Gastrocnemius medialis (tissue), 4 donors: ENCODE measurements around the gene IL18R1. TPM values are rescaled to one million over a fixed set of nuclear protein-coding genes. Genes with fewer than 3 reads are reported as not detected.

Experiments
- ATAC-seq, 2 donors: fragments of 150-250 bp; one replicate each; pipeline ENCODE4 v1.9.1; 2016
- DNase-seq, 2 donors: peaks; one replicate each; pipeline ENCODE4 v3.0.0-alpha.2; 2019
- H3K27ac ChIP-seq, 4 donors: fragments of 200-600 bp; sonication (generic); 1 replicate in 1 of 4; 2 replicates in 3 of 4; pipeline ENCODE4 v1.5.1; 2016 to 2018; ENCODE audit warnings: mild to moderate bottlenecking in 2 of 4, moderate library complexity in 1 of 4
- H3K27me3 ChIP-seq, 3 donors: fragments of 200-600 bp; sonication (generic) in 2 of 3; 1 replicate in 1 of 3; 2 replicates in 2 of 3; pipeline versions ENCODE4 v1.5.1 to v1.6.0; 2016 to 2019; ENCODE audit warnings: mild to moderate bottlenecking in 1 of 3, moderate library complexity in 1 of 3
- H3K36me3 ChIP-seq, 2 donors: fragments of 200-600 bp; sonication (generic) in 1 of 2; one replicate each; pipeline ENCODE4 v1.5.1; 2017 to 2018
- H3K4me1 ChIP-seq, 2 donors: fragments of 200-600 bp; sonication (generic) in 1 of 2; one replicate each; pipeline ENCODE4 v1.5.1; 2016 to 2017; ENCODE audit warnings: mild to moderate bottlenecking in 2 of 2
- H3K4me3 ChIP-seq, 4 donors: fragments of 200-600 bp; sonication (generic) in 3 of 4; 1 replicate in 1 of 4; 2 replicates in 3 of 4; pipeline ENCODE4 v1.5.1; 2016 to 2019; ENCODE audit warnings: mild to moderate bottlenecking in 2 of 4
- H3K9me3 ChIP-seq, 3 donors: fragments of 200-600 bp; sonication (generic) in 2 of 3; 1 replicate in 1 of 3; 2 replicates in 2 of 3; pipeline ENCODE4 v1.5.1; 2016 to 2019
- CTCF ChIP-seq, 5 experiments: fragments of 450-650 bp in 3 of 5; fragments of 200-600 bp in 2 of 5; sonication (generic) in 2 of 5; IDR thresholded peaks in 4 of 5; conservative IDR thresholded peaks in 1 of 5; 1 replicate in 4 of 5; 2 replicates in 1 of 5; pipeline ENCODE4 v1.5.1; 2016 to 2019; ENCODE audit warnings: antibody characterized with exemption in 5 of 5, mild to moderate bottlenecking in 3 of 5, moderate library complexity in 3 of 5
- POLR2A ChIP-seq, 2 donors: fragments of 450-650 bp; IDR thresholded peaks; one replicate each; pipeline ENCODE4 v1.6.1; 2017; ENCODE audit warnings: antibody characterized with exemption in 2 of 2, mild to moderate bottlenecking in 2 of 2, moderate library complexity in 2 of 2
- in situ Hi-C, 4 donors: fragments of 200-750 bp; cut with MboI; loops; one replicate each; pipeline versions ENCODE4 v1.15.0 to v1.8.0; 2017; ENCODE audit warnings: low sequenced_read_pairs in 4 of 4
- intact Hi-C: fragments of 100-400 bp; cut with DNase I; formaldehyde crosslinking; loops from one replicate; pipeline ENCODE4 v1.15.1; 2023; ENCODE audit warnings: low total_unique reads
- total RNA-seq, 4 donors: library from RNA; depleted of rRNA; stranded (reverse); fragments of >200 nt; gene quantifications; one replicate each; pipeline versions ENCODE4 v1.1.0 to v1.2.3, GENCODE V29; 2016

The IL18R1 gene
- total RNA-seq, 4 donors from 2014 or later = 0.36 to 2.8 (median 1.1) TPM

- ATAC-seq (no peak), DNase-seq (no peak)
- Histone ChIP-seq H3K27ac (no peak overlapping the region), H3K4me1 (no peaks in the 10 kb centered on the region), H3K4me3 (no peak overlapping the region), H3K27me3 (no peaks in the 10 kb centered on the region), H3K9me3 (no peaks in the 10 kb centered on the region), H3K36me3 (no peaks in the 10 kb centered on the region)
- intact Hi-C loops = no loop called here
- in situ Hi-C loops = no loop called here
- TF ChIP-seq POLR2A (IDR thresholded peaks at IDR 0.05) = no peak
- TF ChIP-seq CTCF (IDR thresholded peaks at IDR 0.05 in 4 of 5, conservative IDR thresholded peaks at IDR 0.05 in 1 of 5) = no peak
Observed at GRCh38 chr2:102367331-102367971, 11.9 kb downstream of the IL18R1 start.

GRCh38 chr2:102368461-102369109 lies 13.0 kb downstream of the IL18R1 start:
- intact Hi-C loops (no loop called here), in situ Hi-C loops (no loop called here)
- no peak for ATAC-seq
- H3K27me3 ChIP-seq = no peaks in the 10 kb centered on the region
- DNase-seq = no peak
- no peaks in the 10 kb centered on the region for H3K36me3 ChIP-seq
- H3K27ac ChIP-seq = no peak overlapping the region
- H3K4me3 ChIP-seq = no peak overlapping the region
- TF ChIP-seq CTCF (IDR thresholded peaks at IDR 0.05 in 4 of 5, conservative IDR thresholded peaks at IDR 0.05 in 1 of 5) = no peak
- no peaks in the 10 kb centered on the region for H3K9me3 ChIP-seq
- H3K4me1 ChIP-seq = no peaks in the 10 kb centered on the region

- no peak overlapping the region for H3K27ac ChIP-seq
- ATAC-seq (no peak), DNase-seq (no peak)
- H3K36me3 ChIP-seq = no peaks in the 10 kb centered on the region
- in situ Hi-C loops (no loop called here), intact Hi-C loops (no loop called here)
- H3K27me3 ChIP-seq = no peaks in the 10 kb centered on the region
- no peak for TF ChIP-seq CTCF (IDR thresholded peaks at IDR 0.05 in 4 of 5, conservative IDR thresholded peaks at IDR 0.05 in 1 of 5)
- TF ChIP-seq POLR2A (IDR thresholded peaks at IDR 0.05) = no peak
- H3K9me3 ChIP-seq = no peaks in the 10 kb centered on the region
- H3K4me1 ChIP-seq = no peaks in the 10 kb centered on the region
- H3K4me3 ChIP-seq = no peak overlapping the region
Observed at GRCh38 chr2:102369866-102370265, 14.3 kb downstream of the IL18R1 start.

DNA sequence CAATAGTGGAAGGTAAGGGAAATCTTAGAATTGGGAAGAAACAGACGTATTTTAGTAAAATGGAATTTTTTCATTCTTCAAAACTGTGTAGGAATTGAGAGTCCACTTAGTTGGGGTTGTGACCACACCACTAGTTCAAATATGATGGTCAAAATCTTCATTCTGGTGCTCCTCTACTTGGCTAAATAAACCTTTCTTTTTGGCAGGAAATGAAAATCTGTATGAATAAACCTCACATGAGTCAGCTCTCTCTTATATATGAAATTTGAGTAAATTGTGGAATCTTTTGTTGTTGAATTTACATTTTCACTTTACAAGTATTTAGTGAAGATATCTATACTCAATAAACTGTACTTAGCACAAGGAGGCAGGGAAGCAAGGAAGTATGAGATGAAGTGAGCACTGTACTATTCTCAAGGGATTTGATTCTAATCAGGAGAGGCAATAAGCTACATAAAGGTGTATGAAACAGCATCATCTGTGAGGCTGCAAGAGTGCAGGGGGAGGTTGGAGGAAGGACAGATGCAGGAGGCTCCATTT lies 20.5 kb downstream of the IL18R1 start:
- H3K9me3 ChIP-seq = no peaks in the 10 kb centered on the region
- no peak for ATAC-seq
- TF ChIP-seq POLR2A (IDR thresholded peaks at IDR 0.05) = no peak
- TF ChIP-seq CTCF (IDR thresholded peaks at IDR 0.05 in 4 of 5, conservative IDR thresholded peaks at IDR 0.05 in 1 of 5) = no peak
- H3K4me1 ChIP-seq = no peaks in the 10 kb centered on the region
- no peak overlapping the region for H3K27ac ChIP-seq
- H3K4me3 ChIP-seq = no peak overlapping the region
- DNase-seq = no peak
- in situ Hi-C loops = no loop called here
- no peaks in the 10 kb centered on the region for H3K27me3 ChIP-seq
- H3K36me3 ChIP-seq = no peaks in the 10 kb centered on the region
- intact Hi-C loops = no loop called here
